GM18861 (cell line): ENCODE measurements around the gene AGBL3.

ENCODE experiments used
- ATAC-seq: cut with Tn5 transposase; IDR thresholded peaks from one replicate; pipeline ENCODE4 v1.9.1; 2021; ENCODE audit not compliant: unreplicated experiment

Gene AGBL3

GRCh38 chr7:134986363-134987251 lies at the start of gene AGBL3:
AGBL3 (plus strand) TSS chr7:134986508; CDS start chr7:134987934, 1,426 bp downstream.
- peak; percentile 78 for ATAC-seq

- no peak for ATAC-seq
Observed at GRCh38 chr7:134936893-134937510, 49.3 kb upstream of the AGBL3 start.

GRCh38 chr7:134938141-134938540 lies 48.2 kb upstream of the AGBL3 start:
- no peak for ATAC-seq

GRCh38 chr7:134939136-134939535 lies 47.2 kb upstream of the AGBL3 start:
- ATAC-seq, result no peak

GRCh38 chr7:134940729-134941128 lies 45.6 kb upstream of the AGBL3 start:
- ATAC-seq, result no peak

GRCh38 chr7:134941185-134941900 lies 45.0 kb upstream of the AGBL3 start:
- no peak for ATAC-seq

GRCh38 chr7:134941952-134942351 lies 44.4 kb upstream of the AGBL3 start:
- no peak for ATAC-seq

GRCh38 chr7:134942690-134943466 lies 43.4 kb upstream of the AGBL3 start:
- ATAC-seq, result no peak

- ATAC-seq, result peak; percentile 67
Observed at GRCh38 chr7:134943785-134944400, 42.4 kb upstream of the AGBL3 start.

GRCh38 chr7:134945691-134946090 lies 40.6 kb upstream of the AGBL3 start:
- no peak for ATAC-seq

GRCh38 chr7:134946260-134946659 lies 40.0 kb upstream of the AGBL3 start:
- no peak for ATAC-seq

- no peak for ATAC-seq
Observed at GRCh38 chr7:134947329-134947728, 39.0 kb upstream of the AGBL3 start.

GRCh38 chr7:134947831-134948230 lies 38.5 kb upstream of the AGBL3 start:
- ATAC-seq, result no peak

- ATAC-seq, result no peak
Observed at GRCh38 chr7:134948246-134948645, 38.1 kb upstream of the AGBL3 start.

- ATAC-seq, result no peak
Observed at GRCh38 chr7:134948736-134949135, 37.6 kb upstream of the AGBL3 start.

- ATAC-seq, result no peak
Observed at GRCh38 chr7:134949171-134949570, 37.1 kb upstream of the AGBL3 start.

GRCh38 chr7:134954197-134955082 lies 31.9 kb upstream of the AGBL3 start:
- ATAC-seq, result no peak

- no peak for ATAC-seq
Observed at GRCh38 chr7:134957005-134957404, 29.3 kb upstream of the AGBL3 start.

GRCh38 chr7:134959810-134960209 lies 26.5 kb upstream of the AGBL3 start:
- ATAC-seq, result no peak
